Measurements from ENCODE around the gene ANKRD6.

- TF ChIP-seq POLR2A (IDR thresholded peaks at IDR 0.05) (no peak), CTCF (IDR thresholded peaks at IDR 0.05) (no peak)
Observed at GRCh38 chr6:89584539-89584938, 151.6 kb downstream of the ANKRD6 start.

Data from right lobe of liver (tissue), 4 donors.